Activated T-cell treated with anti-CD3 and anti-CD28 coated beads for 24 hours (primary cell): ENCODE measurements around the gene SGCG.
"Not testable (repeated sequence)": the region's sequence is repeated elsewhere in the genome, so short reads cannot be mapped to it uniquely, and the experiment has no call there.

Source experiments
- DNase-seq: peaks from one replicate; pipeline ENCODE4 v3.0.0-alpha.2; 2020; ENCODE audit warnings: low read depth

Gene SGCG, protein sequence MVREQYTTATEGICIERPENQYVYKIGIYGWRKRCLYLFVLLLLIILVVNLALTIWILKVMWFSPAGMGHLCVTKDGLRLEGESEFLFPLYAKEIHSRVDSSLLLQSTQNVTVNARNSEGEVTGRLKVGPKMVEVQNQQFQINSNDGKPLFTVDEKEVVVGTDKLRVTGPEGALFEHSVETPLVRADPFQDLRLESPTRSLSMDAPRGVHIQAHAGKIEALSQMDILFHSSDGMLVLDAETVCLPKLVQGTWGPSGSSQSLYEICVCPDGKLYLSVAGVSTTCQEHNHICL

DNA sequence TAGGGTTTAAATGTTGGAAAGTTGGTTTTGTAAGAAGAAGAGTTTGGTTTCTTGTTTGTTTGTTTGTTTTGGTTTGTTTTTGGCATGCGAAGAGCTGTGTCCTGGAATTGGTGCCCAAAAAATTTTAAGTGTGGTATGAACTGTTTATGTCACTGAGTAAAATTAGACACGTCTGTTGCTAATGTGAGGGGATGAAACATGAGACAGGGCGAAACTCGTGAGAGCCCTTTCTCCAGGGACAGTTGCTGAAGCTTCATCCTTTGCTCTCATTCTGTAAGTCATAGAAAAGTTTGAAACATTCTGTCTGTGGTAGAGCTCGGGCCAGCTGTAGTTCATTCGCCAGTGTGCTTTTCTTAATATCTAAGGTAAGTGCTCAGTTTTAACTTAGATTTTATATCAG, at the start of gene SGCG:
SGCG (plus strand) TSS at position 269 of the 400 bp plus-strand sequence. CDS start 22,716 bp downstream, outside the sequence.
- no peak for DNase-seq

DNA sequence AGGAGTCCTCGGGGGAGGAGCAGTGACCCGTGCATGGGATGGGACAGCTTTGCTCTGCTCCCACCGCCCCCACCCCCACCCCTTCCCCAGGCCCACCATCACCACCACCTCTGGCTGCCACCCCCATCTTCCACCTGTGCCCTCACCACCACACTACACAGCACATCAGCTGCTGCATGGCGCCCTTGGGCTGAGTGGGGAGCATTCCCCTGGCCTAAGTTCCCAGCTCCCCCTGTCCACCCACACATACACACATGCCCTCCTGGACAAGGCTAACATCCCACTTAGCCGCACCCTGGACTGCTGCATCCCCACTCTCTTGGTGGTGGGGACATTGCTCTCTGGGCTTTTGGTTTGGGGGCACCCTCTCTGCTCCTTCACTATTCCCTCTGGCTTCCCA, 46.2 kb upstream of the SGCG start:
- DNase-seq: no peak

DNA sequence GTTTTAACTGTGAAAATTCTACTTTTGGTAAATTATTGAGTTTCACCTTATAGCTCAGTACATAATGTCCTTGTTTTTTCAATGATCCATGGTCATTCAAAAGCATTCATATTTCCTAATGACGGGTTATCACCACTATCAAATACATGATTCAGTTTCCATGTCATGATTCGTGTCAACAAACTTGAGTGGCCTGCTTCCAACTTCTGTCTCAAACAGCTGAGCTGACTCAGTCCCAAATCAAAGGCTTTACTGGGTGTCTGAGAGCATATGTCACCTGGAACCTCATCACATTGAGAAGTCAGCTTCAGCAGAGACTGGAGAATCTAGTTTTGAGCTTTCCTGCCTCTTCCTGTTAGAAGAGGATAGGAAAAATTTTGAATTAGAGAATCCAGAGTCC, 40.3 kb upstream of the SGCG start:
- DNase-seq: no peak

DNA sequence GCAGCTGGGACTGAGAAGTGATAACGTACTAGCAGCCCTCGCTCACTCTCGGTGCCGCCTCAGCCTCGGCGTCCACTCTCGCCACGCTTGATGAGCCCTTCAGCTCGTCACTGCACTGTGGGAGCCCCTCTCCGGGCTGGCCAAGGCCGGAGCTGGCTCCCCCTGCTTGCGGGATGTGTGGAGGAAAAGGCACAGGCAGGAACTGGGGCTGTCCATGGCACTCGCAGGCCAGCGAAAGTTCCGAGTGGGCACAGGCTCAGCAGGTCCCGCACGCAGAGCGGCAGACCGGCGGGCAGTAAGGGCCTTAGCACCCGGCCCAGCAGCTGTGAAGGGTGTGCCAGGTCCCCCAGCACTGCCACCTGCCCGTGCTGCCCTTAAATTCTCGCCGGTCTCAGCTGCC, 38.8 kb upstream of the SGCG start:
- DNase-seq: no peak

DNA sequence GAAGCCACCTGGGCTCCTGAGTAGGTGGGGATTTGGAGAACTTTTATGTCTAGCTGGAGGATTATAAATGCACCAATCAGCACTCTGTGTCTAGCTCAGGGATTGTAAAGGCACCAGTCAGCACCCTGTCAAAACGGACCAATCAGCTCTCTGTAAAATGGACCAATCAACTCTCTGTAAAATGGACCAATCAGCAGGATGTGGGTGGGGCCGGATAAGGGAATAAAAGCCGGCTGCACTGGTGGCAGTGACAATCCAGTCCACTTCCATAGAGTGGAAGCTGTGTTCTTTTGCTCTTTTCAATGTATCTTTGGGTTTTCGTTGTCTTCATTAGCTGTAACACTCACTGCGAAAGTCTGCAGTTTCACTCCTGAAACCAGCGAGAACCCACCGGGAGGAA, 38.2 kb upstream of the SGCG start:
- not testable (repeated sequence) for DNase-seq

DNA sequence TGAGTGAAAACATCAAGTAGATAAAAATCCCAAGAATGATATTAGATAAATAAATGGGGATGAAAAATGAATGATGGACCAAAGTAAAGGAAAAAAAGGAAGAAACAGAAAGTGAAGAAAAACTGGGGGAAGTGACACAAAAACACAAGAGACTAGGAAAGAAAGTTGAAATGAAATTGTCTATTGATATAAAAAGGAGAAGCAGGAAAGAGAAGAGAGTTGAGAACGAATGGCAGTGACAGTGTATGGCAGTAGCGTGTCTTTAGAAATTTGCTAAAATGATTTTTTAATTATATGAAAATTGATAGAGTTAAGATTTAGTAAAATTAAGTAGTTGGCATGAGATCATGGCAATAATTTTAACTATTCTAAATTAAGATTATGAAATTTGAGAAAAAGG, 36.3 kb upstream of the SGCG start:
- DNase-seq: no peak

DNA sequence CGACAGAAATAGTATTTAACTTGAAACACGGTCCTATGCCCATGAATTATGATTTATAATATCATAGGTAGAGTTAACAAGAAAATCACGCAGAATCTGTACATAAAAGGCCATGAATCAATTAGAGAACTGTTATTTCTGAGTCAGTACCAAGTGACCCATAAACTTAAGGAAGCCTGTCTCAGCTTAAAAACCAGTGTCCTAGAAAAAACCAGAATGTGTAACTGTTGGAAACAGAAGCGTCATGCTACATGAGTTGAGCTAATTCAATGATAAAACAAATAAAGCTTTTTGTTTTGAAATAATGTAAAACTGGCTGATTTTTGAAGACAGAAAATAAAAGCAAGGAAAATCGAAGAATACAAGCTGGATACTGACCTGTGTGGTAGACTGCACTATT, 34.8 kb upstream of the SGCG start:
- no peak for DNase-seq

DNA sequence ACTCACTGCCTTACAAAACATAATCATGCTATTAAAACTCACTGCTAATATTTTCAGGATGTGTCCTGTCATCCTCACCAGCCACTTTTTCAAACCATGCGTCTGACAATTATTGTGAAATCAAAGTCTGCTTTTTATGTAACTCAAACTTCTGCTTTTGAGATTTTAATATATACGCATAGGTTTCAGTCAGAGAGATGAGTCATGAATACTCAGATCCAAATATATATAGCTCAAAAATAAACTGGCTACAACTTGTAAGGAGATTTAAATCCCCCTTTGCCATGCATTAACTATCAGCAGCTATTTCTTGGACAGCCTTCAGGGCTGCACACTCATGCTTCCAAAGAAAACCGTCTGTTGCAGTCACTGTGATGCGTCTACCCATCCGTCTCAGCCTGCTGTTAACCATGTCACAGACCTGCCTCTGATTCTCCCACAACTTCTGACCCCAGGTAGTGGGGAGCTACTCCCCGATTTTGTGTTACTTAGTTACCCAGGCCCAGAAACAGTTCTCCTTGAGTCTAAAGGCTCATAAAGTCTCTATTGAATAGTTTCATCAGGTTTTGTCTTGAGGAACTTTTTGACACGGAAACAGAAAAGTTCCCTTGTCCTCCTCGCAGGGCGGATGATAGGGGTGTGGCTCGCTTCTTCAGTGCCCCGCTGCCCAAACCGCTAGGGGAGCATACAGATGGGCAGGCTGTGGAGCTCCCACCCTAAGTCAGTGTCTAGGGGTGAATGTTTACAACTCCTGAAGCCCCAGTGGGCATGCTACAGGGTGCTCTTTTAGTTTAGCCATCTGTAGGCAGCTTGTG, 33.8 kb upstream of the SGCG start:
- no peak for DNase-seq

DNA sequence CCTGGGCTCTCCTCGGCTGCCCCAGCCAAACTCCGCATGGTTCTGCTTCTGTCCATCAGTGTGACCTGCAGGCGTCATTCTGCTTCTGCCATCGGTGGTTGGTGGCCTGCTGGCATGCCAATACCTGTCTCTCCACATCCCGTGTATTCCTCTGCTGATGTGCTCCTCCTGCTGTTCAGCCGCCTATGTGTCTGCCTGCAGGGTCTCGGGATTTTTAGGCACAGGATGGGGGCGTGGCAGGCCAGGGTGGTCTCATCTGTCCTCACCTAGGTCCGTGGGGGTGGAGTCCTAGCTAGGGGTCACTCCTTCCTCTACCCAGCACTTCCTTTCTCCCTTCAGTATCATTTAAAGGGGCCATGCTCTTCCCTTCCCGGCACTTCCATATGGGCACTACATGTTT, 33.0 kb upstream of the SGCG start:
- DNase-seq: no peak

DNA sequence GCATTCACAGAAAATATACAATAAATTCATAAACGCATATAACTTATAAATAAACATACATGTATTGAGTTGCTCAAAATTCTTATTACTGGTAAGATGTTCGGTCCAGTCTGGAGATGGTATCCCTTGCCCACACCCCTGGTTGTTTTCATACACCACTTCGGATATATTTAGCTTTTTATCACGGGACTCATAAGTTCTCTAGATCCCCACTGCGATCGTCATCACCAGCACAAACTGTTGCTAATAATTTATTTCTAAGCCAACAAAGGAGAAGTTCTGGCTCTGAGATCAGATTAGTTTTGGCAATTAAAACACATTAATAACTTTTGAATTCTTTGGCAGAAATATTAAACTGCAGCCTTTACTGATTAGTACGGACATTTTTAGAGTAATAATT, 23.0 kb upstream of the SGCG start:
- no peak for DNase-seq

DNA sequence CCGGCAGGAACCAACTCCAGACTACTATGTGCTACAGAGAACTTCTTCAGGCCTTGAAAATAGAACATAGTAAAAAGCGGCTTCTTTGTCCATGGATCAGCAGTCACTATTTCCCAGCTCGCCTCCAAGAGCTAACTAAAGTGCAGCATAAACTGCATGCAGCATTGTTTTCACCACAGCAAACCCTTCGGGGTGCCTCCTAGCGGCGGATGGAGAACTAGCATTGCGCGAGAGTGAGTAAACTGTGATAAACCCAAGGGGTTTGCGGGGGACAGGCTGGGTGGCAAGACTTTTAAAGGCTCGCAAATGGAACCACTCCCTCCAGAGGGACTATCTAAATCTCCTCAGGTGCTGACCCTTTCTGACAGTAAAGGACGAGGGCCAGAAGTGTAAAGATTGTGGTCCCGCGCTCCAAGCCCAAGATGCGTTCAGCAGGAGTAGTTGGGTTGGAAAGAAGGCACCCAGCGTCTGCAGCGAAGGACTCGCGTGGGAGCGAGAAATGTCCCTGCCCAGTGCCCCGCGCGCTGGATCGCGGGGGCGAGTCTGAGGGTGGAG, 21.5 kb upstream of the SGCG start:
- DNase-seq: no peak

DNA sequence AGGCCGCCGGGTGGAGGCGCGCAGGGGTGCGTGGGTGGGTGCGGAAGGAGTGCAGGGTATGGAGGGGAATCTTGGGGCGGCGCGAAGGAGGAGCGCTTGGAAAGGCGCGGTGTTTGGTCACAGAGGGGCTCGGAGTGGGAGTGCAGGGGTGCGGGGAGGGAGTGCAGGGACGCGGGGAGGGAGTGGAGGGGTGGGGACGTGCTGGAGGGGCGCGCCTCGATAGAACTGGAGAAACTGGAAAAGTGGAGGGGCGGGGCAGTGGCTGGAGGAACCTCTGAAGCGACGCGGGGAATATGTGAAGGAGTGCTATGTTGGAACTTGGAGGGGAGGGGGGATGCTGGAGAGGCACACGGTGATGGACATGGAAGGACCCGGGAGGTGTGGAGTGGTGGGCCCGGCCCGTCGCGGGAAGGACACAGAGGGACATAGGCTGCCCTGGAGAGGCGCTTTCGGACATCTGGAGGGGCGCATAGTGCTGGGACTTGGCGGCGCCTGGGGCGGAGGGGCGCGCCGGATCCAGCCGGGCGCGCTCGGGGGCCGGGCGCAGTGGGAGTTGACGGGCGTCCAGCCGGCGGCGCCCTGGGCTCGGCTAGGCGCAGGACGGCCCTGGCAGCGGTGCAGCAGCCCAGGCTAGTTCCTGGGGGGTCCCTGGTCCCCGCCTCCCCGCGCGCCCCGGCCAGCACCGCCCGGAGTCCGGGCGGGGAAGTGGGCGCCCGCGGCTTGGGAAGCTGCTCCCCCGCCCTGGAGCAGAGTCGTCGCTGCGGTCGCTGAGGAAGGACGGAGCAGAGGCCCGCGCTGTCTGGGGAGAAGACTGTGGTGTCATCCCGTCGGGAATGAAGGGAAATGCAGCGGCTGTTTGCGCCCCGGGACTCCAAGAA, 20.8 kb upstream of the SGCG start:
- no peak for DNase-seq

DNA sequence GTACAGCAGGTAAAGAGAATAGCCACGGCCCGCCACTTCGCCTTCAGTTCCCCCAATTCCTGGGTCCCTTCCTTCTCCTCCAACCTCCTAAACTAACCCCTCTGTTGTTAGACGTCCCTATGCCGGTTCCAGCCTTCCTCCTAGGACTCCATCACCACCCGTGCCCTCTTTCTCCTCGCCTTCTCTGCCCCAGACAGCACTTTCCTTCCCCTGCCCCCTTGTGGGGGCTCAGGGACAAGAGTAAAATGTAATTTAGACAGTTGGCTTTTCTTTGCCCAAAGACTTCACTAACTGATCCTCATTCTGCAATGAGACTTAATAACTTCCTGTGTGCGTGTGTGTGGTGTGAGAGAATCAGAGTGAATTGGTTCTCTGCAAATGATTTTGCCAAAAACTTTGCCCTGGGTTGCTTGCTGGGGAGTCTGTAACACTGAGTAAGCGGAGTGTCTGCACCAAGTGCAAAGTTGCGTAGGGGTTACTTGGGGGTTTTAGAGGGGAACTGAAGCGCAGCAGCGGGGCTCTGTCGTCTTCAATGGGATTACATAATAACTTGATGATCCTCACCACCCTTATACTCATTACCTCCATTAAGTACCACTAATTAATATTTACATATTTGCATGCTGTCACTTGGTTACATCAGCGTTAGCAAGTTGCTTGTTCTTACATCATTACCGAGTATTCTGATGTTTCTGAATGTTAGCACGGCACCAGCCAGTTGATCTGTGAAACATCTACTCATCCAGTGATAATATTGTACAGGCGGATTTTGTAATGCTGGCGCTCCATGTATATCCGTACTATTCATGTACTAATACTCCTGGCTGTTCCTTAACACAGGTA, 19.9 kb upstream of the SGCG start:
- no peak for DNase-seq

DNA sequence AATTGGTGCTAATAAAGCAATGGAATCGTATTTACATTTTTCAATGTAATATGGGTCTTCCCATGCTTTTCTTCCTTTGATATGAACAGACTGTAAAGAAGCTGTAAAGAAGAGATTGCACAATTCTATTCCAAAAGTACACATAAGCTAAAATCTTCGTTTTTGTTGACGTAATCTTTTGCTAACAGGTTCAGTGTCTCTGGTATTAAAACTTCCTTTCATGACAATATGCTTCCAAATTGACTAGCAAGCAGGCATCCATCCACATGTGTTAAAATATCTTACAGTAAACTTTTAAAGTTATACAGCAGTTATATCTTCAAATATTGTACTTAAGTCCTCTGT, 19.3 kb upstream of the SGCG start:
- no peak for DNase-seq

DNA sequence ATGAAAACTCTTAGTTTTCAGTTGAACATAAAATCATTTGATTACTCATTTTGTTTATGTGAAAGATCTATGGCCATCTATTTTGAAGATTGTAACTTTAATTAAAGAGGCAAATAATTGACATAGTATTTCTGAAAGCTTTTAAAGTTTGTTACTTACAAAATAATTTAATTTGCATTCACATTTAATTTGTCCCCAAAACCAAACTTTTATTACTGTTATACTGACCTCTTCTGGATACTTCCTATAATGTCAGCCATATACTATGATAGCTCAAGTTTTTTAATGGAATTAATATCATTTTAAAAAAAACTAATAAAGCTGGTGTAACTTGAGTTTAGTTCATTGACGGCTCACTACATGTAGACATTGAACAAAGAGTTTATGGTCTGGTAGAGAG, 4.9 kb upstream of the SGCG start:
- DNase-seq: no peak

DNA sequence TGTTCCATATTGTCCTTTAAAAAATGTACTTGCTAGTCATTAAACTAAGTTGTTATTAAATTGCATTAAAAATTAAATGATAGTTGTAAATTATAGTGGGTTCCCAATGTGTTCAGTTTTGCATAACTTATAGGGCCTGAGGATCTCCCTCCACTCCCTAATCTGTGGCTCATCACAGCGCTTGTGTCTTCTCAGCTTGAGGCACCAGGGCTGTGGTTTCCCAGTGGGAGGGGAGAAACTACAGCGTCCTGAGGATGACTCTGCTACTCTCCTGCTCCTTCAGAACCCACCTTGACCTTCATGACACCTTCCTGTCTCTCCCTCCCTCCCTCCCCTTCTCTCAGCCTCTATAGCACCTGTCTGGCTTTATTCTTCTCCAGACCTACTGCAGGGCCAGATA, 1.4 kb downstream of the SGCG start:
- DNase-seq: no peak

DNA sequence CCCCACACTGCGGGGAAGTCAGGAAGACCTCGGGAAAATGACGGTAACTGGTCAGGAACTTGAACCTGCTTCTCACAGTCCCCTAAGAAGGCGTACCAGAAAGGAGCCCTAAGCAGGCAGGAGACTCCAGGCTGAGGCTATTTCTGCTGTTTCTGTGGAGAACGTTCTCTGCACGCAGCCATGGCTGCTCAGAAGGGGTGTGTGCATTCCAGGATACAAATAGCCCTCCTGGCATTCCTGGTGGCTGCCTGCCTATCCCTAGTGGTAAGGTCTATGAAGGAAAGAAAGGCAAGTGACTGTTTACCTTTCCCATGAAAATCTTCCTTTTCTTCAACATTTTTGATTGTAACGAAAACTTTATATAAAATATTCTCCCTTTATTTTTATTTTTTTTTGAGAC, 2.5 kb downstream of the SGCG start:
- no peak for DNase-seq

DNA sequence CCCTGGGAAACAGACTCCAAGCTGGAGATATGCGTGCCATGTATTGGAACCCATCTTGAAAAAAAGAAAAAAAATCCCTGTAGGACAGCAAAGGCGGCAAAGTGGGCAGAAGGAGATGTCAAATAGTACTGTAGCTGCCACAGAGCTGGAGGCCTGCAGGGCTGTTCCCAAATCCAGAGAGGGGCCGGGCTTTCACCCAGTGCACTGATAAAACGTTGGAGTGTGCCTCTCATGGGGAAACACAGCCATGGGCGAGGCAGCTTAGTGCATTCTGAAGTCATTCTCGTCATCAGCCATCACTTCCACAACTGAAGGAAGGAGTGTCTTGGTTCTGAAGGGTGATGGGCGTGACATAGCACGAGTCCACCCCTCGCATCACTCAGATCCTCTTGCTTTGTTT, 4.8 kb downstream of the SGCG start:
- no peak for DNase-seq

DNA sequence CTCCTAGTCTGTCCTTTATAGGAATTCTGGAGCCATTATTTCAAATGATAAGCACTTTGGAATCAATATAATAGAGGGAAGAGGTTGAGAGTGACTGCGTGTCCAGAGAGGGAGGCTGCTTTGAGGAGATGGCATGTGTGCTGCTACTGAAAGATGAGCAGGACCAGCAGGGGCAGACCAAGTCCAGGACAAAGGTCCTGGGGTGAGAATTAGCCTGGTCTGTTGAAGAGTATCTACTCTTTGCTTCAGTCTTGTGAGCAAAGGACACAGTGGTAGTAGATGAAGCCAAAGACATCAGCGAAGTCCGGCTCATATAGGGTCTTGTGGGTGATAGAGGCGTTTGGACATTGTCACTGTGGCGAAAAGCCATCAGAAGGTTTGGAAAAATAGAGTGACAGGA, 21.1 kb downstream of the SGCG start:
- no peak for DNase-seq

DNA sequence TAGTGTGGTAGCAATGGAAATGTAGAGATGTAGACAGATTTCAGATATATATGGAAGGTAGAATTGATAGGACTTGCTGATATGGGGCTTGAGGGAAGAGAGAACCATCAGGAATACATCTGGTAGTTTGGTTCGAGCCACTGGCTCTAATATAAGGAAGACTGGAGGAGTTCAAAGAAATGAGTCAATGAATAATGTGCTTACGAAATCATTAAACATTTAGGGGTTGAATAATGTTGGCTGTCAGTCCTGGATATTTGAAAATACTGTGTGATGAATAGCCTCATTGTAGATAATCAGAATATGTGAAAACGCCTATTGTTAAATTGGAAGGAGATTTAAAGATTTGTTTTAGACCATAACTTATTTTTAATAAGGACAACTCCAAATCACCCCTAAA, 21.6 kb downstream of the SGCG start:
- DNase-seq: no peak

DNA sequence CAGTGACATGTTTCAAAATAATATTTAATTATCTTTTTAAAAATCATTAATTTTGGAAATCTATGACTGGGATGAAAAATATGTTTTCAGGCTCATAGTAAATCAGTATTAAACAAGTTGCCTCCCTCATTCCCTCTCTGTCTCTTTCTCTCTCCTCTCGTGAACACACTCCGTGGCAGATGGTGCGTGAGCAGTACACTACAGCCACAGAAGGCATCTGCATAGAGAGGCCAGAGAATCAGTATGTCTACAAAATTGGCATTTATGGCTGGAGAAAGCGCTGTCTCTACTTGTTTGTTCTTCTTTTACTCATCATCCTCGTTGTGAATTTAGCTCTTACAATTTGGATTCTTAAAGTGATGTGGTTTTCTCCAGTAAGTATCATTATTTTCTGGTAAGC, 22.7 kb downstream of the SGCG start:
- DNase-seq: no peak

DNA sequence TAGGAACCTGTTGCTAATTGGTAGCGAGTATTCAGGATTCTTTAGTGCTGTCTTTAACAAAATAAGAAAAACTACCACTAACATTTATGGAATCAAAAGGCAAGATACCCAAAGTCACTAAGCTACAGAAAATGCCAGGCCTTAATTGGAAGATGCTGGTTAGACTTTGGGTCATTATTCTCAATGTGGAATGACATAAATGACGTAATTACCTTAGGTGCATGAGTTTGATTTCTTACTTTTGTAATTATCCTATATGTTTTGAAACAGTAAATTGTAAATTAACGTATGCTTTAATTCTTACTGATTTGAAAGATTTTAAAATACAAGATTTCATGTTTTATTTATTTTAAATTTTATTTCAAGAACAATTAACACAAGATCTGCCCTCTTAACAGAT, 25.0 kb downstream of the SGCG start:
- DNase-seq: no peak
